ENCODE results near the gene PPP1R18.

GRCh38 chr6:30684386-30685156 lies 1.9 kb downstream of the PPP1R18 start:
- TF ChIP-seq POLR2A (IDR thresholded peaks at IDR 0.05) (no peak), CTCF (IDR thresholded peaks at IDR 0.05) (no peak)
